Activated CD8-positive, alpha-beta memory T cell treated with anti-CD3 and anti-CD28 coated beads, Interleukin-2, amount 50 U/mL, for 24 hours (primary cell): ENCODE measurements around the gene SIGLEC14.
"Not testable (repeated sequence)": the region's sequence is repeated elsewhere in the genome, so short reads cannot be mapped to it uniquely, and the experiment has no call there.

Experiments
- DNase-seq: peaks from one replicate; pipeline ENCODE4 v3.0.0-alpha.2; 2020; ENCODE audit errors: extremely low read depth

The SIGLEC14 gene, protein sequence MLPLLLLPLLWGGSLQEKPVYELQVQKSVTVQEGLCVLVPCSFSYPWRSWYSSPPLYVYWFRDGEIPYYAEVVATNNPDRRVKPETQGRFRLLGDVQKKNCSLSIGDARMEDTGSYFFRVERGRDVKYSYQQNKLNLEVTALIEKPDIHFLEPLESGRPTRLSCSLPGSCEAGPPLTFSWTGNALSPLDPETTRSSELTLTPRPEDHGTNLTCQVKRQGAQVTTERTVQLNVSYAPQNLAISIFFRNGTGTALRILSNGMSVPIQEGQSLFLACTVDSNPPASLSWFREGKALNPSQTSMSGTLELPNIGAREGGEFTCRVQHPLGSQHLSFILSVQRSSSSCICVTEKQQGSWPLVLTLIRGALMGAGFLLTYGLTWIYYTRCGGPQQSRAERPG

DNA sequence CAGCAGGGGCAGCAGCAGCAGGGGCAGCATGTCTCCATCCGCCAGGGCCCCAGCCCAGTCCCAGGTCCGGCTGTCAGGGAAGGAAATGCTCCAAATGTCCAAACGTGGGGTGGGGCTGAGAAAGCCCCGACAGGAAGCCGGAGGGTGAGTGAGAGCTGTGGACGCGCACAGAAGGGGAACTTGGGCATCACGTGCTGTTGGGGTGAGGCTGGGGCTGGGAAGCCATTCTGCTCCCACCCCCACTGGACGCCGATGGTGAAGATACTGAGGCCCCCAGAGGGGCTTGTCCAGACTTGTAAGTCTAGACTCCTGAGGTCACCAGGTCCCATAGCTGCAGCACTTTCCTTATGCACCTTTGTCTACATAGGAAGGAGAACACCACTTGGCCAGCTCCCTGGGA lies at the start of gene SIGLEC14:
SIGLEC14 (minus strand) TSS at position 96 of the 400 bp plus-strand sequence; CDS start at position 30, 66 bp downstream.
- not testable (repeated sequence) for DNase-seq

DNA sequence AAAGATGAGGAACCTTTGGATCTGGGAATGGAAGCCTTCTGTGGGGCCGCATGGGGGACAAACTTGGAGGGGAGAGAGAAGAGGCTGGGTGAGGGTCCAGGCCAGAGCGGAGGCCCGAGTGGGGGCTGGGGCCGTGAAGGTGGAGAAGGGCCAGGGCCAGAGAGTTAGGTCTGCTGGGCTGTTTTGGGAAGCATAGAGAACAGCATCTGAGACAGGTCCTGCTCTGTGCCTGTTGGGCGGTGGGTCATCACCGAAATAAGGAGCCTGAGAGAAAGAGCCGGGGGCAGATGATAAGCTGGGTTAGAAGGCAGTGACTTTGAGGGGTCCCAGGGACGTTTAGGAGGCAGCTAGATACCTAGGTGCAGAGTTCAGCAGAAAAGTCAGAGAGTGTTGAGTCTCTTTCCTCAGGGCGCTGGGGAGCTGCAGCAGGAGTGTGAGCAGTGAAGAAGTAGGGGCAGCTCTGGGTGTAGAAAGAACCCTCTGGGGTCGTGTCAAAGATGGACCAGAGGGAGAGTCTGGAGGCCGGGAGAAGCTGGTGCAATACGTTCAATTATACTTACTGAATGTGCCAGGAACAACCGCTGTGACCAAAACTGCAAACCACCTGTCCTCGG lies 49.2 kb upstream of the SIGLEC14 start:
- DNase-seq = no peak

DNA sequence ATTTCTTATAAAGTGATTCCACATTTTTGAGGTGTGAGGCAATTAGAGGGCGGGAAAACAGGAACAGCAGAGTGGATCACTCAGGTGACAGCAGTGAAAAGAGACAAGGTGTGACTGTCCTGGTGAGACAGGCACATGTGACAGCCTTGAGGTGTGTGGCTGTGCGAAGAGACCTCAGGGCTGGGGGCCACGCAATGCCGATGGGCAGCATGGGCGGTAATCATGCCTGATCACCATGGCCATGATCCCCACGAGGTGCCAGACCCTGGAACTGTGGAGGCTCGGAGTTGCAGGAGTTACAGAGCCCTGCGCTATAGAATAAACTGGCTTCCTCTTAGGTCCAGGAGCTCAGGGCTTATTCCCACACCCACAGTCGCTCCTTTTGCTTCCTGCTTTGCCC lies 48.5 kb upstream of the SIGLEC14 start:
- no peak for DNase-seq

DNA sequence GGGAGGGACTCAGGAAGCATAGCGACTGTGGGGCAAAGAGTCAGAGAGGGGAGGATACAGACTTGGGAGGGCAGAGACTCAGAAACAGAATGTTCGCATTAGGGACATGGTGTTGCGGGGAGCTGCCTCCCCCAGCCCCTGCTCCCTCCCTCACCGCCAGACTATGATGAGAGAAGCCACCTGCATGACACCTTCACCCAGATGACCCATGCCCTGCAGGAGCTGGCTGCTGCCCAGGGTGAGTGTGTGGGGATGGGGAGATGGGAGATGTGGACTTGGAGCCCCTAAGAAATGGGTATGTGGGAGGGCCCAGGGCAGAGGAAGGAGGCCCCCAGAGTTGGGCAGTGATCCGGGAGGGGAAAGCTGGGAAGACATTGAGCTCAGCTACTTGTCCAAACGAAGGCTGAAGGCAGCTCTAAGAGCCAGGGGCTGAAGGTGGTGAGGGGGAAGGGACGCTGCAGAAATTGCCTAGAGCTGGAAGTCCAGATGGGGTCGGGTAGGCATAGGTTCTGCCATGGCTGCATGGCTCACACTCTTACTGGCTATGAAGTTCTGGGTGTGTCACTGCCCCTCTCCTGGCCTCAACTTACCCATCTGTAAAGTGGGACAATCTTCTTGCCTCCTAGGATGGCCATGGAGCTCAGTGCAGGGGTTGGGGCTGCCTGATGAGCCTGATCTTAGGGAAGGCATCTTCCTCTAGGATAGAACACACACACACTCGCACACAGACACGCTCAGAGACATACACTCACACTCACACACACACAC lies 47.9 kb upstream of the SIGLEC14 start:
- no peak for DNase-seq

DNA sequence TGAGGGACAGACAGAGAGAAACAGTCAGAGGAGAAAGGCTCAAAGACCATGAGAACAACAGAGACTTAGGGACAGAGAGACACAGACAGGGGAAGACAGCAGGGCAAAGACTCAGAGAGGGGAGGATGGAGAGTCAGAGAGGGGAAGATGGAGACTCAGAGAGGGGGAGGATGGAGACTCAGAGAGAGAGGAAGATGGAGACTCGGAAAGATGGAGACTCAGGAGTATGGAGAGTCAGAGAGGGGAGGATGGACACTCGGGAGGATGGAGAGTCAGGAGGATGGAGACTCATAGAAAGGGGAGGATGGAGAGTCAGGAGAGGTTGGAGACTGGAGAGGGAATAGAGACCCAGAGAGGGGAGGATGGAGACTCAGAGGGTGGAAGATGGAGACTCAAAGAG lies 47.2 kb upstream of the SIGLEC14 start:
- DNase-seq = no peak

DNA sequence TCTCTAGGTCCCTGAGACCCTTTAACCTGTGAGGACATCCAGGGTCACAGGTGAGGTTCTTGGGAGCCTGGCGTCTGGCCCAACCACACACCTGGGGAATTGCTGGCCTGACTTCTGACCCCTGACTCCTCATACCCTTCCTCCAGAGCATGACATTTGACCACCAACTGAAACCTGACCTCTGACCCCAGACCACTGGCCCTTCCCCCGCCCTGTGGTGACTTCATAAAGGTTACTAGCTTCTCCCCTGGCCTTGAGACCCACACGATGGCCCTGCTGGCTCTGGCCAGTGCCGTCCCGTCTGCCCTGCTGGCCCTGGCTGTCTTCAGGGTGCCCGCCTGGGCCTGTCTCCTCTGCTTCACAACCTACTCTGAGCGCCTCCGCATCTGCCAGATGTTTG lies 46.6 kb upstream of the SIGLEC14 start, which contains the start of gene SPACA6:
SPACA6 (plus strand) TSS at position 71 of the 400 bp plus-strand sequence; CDS start at position 268, 197 bp downstream.
- no peak for DNase-seq

DNA sequence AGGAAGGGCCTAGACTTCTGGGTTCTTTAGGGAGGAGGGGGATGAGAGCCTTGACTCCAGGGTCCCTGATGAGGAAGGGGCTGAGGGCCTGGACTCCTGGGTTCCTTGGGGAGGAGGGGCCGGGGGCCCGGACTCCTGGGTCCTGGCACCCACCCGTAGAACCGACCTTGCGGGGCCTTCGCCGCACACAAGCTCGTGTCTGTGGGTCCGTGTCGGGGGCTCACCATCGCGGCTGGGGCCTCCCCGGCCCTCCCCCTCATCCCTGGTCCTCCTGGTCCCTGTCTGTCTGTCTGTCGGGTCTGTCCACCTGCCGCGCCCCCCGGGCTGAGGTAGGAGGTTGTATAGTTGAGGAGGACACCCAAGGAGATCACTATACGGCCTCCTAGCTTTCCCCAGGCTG lies 45.8 kb upstream of the SIGLEC14 start:
- no peak for DNase-seq

DNA sequence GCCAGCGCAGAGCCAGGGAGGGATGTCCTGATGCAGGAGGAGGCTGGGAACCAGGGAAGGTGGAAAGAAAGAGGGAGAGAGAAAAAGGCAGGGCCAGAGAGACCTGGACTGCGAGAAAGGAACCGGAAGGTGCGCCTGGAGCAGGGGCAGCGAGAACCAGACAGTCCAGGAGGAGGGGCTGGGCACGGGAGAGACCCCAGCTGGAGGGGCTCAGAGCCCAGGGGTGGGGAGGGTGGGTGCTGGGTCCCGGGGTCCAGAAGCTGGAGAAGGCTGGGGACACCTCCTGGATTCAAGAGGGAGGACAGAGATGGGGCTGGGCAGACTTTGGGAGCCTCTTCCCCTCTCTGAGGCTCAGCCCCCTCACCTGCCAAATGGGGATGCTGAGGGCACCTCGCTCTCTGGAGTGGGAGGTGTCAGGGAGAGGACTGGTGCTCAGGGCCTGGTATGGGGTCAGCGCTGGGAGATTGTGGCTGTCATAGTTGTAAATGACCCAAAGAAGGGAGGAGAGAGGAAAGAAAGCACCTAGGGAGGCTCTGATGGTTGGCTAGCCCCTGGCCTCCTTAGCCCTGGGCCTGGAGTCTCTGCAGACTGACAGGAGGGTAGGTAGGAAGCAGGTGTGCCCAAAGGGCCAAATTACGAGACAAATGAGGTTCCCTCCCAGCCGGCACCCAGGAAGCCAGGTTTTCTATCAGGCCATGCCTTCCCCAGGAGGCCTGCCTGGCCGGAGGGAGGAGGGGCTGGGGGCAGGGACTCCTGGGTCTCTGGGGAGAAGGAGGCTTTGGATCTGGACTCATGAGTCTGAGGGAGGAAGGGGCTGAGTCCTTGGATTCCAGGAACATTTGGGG lies 45.2 kb upstream of the SIGLEC14 start:
- no peak for DNase-seq

DNA sequence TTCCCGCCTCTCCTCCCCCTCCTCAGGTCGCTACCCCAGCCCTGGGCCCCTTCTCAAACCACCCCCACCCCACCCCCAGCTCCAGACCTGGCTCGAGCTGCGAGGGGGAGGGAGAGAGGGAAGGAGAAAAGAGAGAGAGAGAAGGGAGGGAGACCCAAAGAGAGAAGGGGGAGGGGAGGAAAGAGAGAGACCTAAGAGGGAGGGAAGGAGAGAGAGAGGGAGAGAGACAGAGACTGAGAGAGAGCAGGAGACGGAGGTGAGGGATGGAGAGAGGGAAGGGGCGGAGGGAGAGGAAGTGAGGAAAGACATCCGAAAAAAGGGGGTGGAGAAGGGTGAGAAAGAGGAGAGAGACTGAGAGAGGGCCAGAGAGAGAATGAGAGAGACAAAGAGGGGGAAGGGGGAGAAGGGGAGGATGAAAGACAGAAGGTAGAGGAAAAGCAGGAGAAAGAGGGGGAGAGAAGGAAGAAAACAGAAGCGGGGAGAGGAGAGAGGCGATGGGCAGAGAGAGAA lies 44.5 kb upstream of the SIGLEC14 start:
- no peak for DNase-seq

DNA sequence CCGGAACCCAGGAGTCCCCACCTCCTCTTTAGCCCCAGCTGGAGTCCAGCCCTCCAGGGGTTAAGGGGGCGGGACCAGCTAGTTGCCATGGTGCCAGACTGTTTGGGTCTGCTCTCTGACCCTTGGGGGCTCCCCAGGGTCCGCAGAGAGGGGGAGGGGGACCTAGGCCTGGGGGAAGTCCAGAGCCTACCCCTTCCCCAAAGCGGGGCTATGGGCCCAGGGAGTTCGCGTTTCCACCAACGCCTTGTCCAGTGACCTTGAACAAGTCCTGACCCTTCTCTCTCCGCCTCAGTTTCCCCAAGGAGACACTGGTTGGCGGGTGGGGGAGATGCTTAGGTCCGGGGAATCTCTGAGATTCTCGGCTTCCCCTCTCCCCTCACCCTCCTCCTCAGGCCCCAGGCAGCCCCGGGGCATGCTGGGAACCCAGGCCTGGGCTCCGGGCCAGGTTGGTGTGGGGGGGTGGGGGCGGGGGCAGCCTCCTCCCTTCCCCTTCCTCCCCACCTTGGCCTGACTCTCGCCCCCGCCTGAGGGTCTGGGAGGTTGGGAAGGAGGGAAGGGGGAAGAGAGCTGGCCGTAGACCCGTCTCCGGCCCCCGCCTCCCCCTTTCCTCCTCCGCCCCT lies 43.9 kb upstream of the SIGLEC14 start:
- no peak for DNase-seq

DNA sequence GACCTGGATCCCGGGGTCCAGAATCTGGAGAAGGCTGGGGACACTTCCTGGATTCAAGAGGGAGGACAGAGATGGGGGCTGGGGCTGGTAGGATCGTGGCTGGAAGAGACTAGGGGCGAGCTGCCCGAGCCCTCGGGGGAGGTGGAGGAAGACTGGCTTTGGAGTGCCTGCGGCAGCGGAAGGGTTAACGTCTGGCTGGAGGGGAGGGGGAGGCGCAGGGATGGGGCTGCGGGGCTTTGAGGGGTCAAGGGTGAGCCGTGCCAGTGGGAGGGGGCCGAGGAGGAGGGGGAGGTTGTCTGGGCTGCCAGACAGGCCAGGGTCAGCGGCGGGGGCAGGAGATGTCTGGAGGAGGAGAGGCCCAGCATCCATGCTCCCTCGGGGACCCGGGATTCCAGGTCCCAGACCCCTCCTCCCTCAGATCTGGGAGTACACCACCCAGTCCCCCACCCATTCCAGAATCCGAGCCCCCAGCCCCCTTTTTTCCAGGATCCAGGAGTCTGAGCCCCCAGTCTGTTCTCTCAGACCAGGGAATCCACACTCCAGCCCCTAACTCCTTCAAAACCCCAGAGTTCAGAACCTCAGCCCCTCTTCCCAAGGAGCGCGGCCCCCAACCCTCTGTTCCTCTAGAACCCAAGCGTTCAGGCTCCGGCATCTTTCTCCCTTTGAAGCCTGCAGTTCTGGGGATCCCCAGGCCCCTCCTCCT lies 43.3 kb upstream of the SIGLEC14 start:
- no peak for DNase-seq

DNA sequence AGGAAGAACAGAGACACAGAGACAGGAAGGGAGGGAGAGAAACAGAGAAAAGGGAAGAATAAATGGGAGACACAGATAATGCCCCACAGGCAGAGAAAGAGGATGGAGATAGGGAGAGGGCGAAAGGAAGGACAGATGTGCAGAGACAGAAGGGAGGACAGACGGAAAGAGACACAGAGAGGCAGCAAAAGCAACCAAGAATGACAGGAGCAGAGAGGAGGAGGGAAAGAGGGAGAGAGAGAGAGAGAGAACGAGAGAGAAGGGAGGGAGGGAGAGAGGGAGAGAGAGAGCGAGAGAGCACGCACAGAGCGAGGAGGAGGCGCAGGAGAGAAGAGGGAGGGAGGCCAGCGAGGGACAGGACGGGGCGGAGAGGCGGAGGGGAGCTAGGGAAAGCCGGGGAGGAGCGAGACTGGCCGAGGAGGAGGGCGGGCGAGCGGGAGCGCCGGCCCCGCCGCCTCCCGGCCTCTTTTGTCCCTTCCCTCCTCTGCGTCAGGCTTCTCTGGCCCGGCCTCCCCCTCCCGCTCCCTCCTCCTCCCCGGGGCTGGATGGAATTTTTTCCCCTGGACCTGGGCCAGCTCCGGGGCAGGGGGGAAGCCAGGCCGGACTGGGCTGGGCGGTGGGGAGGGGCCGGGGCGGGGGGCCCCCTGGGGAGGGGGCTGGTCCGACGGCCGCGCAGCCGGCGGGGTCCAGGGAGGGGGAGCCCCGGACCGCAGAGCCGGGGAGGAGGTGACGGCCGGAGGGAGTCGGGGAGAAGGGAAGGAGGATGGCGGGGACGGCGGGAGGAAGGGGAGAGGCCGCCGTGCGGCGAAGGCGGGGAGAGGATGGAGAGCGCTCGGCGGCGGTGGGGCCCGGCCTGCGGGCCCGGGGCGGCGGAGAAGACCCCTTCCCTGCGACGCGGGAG lies 42.3 kb upstream of the SIGLEC14 start:
- DNase-seq = no peak

DNA sequence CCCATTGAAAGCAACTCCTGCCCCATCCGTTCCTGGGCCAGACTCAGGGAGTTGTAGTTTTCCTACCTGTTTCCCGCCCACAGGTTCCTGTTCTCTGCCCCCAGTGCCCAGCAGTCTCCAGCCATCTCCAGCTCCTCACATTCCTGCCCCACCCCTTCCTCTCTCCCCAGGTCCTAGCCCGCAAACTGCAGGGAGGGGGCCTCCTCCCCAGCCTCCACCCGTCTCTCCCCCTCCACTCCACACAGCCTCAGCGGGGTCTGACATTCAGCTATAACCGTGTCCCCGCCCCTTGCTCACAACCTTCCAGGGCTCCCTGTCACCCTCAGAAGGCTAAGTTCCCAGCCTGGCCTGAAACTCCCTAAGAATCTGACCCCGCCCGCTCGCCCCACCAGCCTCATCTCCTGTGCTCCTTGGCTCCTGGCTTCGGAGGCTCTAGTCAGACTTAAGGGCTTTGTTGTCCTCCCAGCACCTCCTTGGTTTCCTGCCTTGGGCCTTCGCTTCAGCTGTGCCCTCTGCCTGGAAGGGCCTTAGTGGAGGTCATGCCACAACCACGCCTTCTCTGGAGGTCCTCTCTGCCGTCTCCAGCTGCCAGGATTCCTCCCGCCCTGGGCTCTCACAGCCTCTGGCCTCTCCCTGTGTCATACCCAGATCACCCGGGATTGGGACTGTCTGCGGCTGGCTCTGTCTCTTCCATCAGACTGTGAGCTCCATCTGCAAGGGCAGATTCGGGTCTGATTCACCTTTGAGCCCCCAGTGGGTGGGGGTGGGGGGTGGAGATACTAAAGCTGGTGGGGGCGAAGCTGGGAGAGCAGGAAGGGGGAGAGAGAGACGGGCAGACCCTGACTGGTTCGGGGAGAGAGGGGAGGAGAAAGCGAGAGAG lies 41.4 kb upstream of the SIGLEC14 start:
- no peak for DNase-seq

DNA sequence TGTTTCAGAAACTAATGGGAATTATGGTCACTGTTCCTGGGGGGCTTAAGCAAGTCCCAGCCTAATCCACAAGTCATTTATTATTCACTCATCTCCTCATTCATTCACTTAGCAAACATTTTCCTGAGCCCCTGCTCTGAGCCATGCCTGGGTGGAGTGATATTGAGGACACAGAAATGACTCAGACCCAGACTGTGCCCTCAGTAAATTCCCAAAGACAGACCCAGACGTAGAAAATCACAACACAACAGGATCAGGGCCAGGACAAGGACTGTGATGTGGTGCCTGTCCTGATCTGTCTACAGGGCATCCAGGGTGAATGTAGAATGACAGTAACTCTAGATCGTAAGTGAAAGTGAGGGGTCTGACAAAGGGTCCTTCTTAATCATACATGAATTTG lies 39.5 kb upstream of the SIGLEC14 start:
- no peak for DNase-seq

DNA sequence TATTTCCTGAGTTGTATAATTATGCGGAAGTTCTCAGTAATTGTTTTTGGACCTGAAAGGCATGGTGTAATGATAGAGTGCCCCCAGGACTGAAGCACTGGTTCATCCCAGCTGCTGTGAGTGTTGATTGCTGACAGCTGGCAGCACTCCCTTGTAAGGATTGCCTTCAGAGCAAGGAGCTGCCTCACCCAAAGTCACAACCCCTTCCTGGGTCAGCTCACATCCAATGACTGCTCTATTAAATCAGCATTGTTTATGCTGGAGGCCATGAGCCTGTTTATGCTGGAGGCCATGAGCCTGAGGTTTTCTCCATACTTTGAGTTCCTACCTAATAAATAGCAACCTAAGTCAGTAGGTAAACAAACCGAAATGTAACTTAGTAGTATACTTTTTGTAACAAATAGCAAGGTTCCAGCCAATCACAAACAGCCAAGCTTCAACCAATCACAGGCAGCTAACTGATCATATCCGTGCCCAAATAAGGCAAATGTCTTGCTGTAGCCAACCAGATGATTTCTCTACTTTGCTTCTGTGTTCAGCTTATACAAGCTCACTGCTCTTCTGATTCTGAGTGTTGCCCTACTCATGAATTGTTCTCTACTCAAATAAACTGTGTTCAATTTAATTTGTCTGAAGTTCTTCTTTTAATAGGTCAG lies 34.8 kb upstream of the SIGLEC14 start:
- no peak for DNase-seq

DNA sequence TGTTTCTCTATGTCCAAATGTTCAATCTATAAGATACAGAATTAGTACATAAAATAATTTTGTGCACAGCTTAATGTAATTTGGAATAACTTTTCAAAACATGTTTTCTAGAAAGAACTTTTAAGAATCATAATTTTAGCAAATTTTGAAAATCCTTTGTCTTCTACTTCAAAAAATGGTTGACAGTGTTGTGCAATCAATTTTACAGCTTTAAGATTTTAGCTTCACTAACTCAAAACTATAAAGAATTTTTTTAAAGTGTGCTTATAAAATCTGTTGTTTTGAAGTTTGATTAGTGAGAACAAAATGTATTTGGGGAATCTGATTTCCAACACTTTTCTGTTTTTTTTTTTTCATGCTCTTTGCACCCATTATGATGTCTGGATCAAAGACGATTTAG lies 33.8 kb upstream of the SIGLEC14 start:
- no peak for DNase-seq

DNA sequence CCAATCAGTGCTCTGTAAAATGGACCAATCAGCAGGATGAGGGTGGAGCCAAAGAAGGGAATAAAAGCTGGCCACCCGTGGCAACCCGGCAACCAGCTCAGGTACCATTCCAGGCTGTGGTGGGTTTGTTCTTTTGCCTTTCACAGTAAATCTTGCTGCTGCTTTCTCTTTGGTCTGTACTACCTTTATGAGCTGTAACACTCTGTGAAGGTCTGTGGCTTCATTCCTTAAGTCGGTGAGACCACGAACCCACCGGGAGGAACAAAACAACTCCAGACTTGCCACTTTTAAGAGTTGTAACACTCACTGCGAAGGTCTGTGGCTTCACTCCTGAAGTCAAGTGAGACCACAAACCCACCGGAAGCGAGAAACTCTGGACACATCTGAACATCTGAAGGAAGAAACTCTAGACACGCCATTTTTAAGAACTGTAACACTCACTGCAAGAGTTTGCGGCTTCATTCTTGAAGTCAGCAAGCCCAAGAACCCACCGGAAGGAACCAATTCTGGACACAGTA lies 30.0 kb upstream of the SIGLEC14 start:
- no peak for DNase-seq
